GM19351 (cell line): ENCODE measurements around the gene MYO7B.

Experiments used
- ATAC-seq: cut with Tn5 transposase; IDR thresholded peaks from one replicate; pipeline ENCODE4 v1.9.1; 2021; ENCODE audit warnings: mild to moderate bottlenecking, moderate library complexity; ENCODE audit not compliant: unreplicated experiment

MYO7B gene

DNA sequence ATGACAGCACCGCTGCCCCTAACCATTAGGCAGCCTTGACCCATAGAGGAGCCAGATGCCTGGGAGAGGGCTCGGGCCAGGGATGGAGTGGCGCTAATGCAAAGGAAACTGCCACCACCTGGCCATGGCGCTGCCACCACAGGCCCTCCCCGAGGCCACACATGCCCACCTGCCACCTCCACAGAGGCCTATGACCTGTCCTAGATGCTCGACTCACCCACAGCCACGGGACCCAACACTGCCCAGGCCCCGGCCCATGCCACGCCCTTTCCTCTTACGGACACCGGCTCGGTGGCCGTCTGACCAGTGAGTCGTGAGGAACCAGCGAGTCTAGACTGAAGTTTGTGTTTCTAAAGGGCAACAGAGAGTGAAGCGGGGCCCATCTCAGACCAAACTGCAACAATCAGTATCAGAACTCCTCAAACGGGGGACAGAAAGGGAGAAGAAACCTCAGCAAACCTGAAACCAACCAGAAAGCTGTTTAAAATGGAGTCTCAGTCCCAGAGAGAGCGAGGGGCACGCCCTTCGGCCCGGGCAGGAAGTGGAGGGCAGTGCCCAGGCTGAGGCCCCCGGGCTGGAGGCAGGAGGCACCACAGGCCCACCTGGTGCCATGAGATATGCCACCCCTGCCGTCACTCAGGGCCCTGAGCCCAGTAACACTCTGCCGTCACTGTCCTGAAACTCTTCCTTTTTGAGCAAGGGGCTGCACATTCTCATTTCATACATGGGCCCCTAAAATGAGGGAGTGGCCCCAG lies 111.2 kb downstream of the MYO7B start:
- ATAC-seq: no peak

DNA sequence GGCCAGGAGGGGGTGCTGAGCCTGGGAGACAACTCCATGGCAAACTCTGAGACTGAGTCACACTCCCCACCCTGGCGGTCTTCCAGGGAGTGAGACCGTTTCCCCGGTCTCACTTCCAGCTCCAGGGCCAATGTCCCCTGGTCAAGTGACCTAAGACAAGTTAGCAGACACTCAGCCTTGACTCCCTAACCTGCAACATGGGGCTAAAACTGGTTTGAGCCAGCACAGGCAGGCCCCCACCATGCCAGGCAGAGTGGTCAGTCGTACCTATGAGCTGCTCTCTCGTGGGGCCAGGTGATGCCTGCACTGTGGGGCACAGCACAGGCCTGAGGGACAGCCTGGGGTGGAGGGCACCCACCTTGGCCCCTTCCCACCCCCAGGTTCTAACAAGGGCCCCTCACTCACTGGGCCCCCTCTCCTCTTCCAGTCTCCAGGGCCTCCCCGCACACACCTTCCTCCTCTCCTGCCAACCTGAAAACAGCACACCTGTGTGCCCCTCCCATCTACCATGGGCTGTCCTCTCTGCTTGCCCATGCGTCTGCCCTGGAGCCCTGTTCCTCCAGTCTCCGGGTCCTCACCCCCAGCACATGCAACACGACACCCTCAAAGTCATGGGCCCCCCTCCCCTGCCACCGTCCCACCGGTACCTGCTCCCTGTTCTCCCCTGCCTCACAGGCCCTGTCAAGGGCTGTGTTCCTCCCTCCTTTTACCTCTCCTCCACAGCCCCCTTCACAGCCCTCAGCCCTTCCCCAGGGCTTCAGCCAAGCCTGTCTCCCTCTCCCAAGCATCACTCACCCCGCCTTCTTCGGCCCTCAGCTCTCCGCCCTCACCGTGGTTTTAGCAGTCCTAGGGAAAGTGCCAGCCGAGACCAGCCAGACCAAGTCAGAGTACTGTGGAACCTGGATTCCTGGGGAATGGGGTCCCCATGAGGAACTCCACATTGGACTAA lies 112.0 kb downstream of the MYO7B start:
- no peak for ATAC-seq

DNA sequence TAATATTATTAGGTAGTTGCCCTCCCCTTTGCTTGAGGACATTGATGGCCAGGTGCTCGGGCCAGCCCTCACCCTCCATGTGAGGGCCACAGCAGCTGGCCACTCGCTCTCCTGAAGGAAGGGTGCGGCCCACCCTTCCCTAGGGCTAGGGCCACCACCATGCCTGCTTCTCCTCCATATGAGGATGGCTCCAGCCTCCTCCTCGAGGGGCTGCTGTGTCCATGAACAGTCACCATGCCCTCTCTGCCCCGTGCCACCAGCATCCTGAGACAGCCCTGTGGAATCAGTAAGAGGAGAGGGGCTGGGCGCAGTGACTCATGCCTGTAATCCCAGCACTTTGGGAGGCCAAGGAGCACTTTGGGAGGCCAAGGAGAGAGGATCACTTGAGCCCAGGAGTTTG lies 112.8 kb downstream of the MYO7B start:
- ATAC-seq: no peak

DNA sequence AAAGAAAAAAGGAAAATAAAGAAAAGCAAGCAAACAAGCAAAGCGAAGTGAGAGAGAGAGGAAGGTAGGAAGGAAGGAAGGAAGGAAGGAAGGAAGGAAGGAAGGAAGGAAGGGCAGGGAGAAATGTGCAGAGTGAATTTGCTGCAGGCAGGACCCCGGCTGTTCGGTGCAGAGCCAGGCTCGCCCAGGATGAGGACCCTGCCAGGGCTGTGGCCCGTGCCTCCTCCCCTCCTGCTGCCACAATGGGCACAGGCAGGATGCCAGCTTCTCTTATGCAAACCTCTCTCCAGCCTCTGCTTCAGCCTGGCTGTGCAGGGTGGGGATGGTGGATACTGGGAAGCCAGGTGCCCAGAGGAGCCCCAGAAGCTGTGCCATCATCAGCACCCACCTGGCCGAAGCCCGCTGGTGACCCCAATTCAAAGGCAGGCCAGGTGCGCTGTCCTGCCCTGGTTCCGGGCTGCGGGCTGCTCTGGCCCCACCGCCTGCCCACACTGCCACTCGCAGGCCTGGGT lies 113.7 kb downstream of the MYO7B start:
- no peak for ATAC-seq

DNA sequence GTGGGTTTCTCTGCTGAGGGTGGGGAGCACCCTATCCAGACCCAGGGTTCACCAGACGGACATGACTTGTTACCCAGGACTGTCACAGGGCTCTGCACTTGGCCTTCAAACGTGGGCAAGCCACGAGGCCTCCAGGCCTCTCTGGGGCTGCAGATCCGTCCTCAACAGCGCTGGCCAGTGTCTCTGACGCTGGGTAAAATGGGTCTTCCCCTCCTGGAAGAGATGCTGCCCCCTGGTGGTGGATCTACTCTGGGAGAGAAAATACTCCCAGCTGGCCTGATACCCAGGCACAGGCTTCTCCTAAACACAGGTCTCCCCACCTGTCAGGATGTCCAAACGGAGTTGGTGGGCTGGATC lies 114.2 kb downstream of the MYO7B start:
- peak; percentile 82 for ATAC-seq

DNA sequence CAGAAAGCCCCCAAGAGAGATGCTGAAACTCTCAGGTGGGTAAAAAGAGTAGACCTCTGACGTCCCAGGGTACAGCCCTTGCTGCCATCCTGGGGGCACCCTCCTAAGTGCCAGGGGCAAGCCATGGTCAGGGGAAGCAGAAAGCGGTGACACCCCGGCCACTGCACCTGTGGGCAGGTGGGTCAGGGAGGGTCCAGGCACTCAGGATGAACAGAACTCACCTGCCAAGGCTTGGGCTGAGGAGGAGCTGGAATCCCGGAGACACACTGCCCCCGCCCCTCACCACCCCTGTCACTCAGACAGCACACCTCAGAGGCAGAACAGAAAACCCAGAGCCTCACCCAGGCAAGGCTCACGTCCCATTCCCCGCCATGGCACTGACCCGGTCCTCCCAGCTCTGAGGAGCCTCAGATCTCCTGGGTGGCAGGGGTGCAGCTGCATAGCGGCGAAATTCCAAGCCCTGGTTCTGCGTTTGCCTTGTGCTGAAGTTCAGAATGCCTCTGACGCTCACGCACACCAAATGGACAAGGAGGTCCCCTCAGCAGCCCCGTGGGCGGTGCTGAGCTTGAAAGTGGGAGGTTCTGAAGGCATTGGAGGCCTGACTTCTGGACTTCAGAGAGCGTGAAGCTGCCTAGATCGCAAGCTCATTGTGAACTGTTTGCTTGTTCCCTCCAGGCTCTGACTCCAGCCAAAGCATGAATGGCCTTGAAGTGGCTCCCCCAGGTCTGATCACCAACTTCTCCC lies 114.7 kb downstream of the MYO7B start:
- ATAC-seq: no peak

DNA sequence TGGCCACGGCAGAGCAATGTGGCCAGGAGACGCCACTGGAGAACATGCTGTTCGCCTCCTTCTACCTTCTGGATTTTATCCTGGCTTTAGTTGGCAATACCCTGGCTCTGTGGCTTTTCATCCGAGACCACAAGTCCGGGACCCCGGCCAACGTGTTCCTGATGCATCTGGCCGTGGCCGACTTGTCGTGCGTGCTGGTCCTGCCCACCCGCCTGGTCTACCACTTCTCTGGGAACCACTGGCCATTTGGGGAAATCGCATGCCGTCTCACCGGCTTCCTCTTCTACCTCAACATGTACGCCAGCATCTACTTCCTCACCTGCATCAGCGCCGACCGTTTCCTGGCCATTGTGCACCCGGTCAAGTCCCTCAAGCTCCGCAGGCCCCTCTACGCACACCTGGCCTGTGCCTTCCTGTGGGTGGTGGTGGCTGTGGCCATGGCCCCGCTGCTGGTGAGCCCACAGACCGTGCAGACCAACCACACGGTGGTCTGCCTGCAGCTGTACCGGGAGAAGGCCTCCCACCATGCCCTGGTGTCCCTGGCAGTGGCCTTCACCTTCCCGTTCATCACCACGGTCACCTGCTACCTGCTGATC lies 115.4 kb downstream of the MYO7B start:
- ATAC-seq: no peak

DNA sequence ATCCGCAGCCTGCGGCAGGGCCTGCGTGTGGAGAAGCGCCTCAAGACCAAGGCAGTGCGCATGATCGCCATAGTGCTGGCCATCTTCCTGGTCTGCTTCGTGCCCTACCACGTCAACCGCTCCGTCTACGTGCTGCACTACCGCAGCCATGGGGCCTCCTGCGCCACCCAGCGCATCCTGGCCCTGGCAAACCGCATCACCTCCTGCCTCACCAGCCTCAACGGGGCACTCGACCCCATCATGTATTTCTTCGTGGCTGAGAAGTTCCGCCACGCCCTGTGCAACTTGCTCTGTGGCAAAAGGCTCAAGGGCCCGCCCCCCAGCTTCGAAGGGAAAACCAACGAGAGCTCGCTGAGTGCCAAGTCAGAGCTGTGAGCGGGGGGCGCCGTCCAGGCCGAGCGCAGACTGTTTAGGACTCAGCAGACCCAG lies 115.9 kb downstream of the MYO7B start:
- no peak for ATAC-seq

DNA sequence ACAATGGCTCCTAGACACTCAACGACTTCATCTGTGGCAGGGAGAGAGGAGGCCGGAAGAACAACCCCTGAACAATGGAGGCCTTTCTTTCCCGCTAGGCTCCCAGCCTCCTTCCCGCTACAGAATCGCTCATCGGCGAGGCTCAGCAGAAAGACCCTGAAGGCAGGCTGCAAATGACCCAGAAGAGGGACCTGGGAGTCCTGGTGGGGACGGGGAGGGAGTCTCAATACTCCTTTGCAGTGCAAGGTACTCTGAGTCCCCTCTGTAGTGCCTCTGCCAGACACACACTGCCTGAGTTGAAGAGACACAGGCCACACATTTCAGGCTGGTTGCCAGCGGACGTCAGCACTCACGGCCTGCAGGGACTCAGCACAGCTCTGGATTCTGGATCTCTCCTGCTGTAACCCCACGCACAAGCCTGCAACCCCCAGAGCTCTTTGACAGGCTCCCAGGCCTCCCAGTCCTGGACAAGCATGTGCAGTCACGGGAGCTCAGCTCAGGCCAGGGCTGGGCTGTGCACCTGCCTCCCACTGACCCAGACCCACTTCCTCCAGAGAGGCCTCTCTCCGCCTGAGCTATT lies 116.6 kb downstream of the MYO7B start:
- ATAC-seq: no peak

DNA sequence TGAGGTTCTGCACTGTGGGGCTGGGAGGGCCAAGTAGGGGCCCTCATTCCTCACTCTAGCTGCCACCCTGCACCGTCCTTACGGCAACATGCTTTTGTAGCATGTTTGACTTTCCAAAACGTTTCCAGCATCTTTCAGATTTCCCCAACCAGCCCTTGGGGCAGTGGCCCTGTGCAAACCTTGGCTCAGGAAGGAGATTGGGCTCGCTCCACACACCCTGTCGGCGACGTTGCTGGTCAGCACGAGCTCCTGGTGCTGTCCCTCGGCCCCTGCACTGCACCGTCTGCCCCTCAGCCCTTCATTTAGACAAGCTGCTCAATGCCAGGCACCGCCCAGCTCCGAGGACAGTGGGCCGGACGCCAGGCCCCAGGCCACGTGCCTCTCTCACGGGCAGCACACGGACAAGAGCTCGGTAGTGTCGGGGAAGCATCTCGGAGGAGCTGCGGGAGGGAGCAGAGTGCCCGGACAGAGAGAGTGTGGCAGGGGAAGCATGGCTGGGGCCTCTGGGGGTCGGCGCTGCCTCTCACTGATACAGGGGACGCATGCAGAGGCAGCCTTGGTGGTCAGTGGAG lies 117.4 kb downstream of the MYO7B start:
- ATAC-seq: no peak

DNA sequence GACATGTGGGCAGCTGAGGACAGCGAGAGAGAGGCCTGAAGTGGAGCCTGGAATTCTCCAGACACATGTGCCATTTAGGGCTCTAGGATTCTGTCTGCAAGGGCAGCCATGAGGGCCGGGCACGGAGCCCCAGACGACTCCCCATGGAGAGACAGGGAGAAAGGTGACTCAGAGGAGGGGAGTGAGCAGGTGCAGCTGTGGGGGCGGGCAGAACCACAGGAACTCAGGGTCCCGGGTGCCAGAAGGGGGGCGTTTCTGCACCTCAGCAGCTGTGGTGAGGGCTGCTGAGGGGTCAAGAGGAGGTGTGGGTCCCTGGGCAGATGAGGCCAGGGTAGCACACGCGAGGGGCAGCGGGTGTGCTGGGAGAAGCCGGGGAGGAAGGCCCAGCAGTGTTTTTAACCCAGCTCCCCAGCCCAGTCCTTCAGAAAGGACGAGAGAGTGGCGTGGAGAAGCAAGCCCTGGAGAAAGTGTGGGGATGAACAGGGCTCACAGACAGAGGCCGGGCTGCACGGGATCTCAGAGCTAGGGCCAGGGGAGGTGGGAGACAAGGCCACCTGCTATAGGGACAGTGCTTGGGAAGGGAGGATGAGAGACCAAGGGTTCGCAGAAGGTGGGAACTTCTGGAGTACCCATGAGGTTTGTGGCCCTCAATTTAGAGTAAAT lies 118.1 kb downstream of the MYO7B start:
- ATAC-seq: no peak

DNA sequence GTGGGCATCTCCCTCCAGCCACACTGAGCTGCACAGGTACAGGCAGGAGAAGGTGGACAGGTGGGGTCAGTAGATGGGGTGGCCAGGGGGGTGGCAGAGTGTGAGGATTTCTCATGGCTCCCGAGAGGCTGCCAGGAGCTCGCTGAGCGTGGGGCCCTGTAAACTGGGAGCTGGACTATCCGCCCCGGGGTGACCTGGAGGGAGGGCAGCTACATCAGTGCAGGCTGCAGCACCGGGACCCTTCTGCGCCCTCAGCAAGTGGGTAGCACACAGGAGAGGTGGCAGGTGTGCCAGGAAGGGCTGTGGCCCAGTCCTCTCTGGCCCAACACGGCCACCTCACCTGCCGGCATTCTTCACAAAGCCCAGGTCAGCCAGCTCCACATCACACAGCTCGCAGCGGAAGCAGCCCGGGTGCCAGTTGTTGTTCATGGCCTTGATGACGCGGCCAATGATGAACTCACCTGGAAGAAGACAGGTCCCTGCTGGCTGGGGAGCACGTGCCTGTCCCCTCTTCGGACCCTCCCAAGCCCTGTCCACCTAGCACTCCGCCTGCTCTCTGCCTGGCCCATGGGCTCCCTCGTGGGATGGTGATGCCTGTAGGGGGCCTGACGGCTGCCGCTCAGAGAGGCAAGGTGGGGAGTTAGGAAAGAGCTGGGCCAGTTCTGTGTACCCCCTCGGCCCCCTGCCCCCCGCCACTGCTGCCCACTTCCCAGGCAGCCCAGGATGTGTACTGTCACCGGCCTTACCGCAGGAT lies 118.8 kb downstream of the MYO7B start:
- no peak for ATAC-seq

DNA sequence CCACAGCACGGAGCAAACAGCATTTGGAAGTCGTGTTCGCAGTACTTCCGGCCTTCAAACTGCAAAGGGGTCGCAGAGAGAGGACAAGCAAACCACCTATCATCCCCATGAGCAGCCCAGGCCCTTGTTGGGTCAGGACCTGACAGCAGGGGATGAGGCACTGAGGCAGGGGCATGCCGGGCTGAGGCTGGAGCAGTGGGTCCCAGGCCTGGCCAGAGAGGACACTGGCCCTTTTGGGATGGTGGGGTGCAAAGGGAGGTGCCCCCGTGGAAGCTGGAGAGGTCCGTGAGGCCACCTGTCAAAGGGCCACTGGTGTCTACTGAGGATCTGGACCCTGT lies 119.3 kb downstream of the MYO7B start:
- no peak for ATAC-seq

DNA sequence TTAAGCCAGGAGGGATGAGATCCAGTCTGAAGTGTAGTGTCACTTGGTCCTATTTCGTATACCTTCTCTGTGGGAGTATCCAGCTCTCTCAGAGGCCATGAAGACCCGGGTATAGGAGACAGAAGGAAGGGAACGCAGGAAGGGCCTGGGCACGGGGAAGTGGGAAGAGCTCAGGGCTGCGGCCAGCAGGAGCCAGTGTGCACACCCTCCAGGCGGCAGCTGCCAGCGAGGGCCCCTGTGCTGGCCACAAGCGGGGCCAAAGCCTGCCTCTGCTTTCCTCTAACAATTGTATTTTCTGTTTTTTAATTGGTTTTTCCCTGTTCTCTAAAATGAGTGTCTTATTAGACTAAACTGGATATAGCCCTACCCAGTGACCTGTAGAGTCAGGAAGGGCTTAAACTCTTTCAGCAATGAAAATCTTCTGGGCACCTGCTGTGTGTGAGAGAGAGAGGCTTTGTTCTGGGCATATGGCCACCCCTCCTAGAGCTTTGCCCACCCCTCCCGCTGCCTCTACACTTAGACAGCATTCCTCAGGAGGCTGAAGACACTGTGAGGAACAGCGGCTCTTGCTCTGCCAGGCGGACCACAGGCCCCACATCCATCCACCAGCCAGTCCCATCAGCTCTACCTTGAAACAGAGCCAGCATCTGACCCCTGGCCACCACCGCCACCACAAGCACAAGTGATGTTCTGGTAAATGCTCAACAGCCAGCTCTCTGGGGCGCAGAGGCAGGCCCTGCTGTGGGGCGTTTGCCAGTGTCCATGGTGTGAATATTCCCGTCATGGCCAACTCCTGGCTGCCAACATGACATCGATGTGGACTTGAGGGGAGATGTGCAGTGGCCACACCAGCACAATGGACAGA lies 120.0 kb downstream of the MYO7B start:
- no peak for ATAC-seq

DNA sequence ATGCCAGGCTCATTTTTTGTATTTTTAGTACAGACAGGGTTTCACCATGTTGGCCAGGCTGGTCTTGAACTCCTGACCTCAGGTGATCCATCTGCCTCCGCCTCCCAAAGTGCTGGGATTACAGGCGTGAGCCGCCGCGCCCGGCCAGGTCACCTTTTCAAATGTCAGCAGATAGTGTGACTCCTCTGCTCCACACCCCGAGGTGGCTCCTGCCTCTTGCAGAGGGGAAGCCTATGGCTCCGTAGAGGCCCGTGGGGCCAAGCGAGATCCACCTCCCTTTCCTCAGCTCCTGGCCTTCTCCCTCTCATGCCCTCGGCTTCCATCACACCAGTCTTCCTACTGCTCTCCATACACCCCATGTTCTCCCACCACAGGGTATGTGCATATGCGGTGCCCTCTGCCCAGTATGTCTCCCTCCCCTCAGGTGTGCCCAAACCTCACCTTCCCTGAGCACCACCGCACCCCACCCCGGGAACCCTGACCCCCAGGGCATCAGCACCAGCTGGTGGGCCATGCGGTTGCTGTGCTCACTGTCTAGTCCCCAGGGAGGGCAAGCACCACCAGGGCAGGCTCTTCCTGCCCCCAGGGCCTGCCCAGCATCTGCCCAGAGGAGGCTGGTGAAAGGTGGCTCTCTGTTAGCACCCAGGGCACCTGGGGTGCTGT lies 121.2 kb downstream of the MYO7B start:
- ATAC-seq: no peak

DNA sequence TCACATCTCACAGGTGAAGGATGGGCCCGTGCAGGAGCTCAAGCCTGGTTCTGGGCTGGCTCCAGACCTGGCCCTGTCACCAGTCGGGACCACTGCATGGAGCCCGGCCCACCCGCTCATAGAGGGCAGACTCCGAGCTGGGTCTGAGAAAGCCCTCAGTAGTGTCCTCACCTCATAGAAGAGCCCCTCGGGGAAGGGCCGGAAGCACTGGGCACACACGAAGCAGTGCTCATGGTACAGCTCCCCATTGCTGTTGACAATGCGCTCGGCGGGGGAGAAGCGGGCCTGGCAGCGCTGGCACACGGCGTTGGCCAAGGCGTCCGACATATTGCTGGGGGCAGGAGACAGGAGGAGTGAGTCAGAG lies 121.7 kb downstream of the MYO7B start:
- no peak for ATAC-seq

DNA sequence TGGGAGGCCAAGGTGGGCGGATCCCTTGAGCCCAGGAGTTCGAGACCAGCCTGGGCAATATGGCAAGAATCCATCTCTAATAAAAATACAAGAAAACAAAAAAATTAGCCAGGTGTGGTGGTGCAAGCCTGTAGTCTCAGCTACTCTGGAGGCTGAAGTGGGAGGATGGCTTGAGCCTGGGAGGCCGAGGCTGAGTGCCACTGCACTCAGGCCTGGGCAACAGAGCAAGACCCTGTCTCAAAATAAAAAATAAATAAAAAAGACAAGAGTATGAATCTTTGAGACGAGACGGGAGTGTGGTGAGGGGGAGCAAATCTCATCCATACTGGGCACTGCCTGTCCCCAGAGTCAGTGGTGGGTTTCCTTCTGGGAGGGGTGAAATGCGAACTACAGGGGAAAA lies 122.7 kb downstream of the MYO7B start:
- no peak for ATAC-seq
